Putamen (tissue), 1 donor: Measurements from ENCODE around the gene GPATCH2.

Source experiments
- DNase-seq: peaks from one replicate; pipeline ENCODE4 v3.0.0-alpha.2; 2016; ENCODE audit warnings: low spot score

The GPATCH2 gene

DNA sequence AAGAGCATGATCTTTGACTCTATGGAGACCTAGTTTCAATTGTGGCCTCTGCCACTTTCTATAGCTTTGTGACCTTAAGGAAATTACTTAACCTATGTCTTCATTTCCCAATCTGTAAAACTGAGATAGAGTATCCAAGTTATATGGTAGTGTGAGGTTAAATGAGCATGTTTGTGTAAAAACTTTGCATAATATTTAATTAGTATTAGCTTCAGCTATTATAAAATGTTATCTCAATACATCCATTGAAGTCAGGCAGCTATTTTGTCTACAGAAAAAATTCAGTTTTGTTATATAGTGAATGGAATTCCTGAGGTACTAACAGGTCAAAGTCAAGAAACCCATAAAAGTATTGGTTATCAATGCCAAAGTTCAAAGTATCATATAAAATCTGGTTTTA lies 53.6 kb downstream of the GPATCH2 start:
- DNase-seq, result no peak

DNA sequence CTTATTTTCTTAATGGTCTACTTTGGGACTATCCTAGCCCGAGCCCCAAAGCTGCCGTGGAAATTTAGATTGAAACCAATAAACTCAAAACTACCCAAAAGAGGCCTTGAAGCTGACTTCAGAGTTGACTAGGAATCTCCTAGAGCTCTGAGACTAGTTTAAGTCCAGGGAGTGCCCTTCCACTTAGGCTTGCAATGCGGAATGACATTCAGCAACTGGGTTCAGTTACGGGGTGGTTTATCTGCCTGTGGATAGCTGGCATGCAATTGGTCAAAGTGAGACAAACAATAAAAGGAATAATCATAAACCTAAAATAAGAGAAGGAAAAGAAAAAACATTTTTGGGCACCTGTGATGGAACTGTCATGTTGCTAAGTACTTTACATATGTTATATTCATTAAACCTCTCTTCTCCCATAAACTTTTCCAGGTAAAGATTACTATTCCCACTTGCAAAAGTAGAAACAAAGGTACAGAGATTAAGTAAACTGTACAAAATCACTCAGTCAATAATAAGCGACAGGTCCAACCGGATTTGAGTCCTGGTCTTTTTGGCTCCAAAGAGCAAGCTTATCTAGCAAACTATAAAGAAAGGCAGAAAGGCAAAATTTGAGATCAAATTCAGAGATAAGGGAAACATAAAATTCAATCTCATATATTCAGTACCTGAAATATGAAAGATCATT lies 56.5 kb downstream of the GPATCH2 start:
- DNase-seq, result no peak

DNA sequence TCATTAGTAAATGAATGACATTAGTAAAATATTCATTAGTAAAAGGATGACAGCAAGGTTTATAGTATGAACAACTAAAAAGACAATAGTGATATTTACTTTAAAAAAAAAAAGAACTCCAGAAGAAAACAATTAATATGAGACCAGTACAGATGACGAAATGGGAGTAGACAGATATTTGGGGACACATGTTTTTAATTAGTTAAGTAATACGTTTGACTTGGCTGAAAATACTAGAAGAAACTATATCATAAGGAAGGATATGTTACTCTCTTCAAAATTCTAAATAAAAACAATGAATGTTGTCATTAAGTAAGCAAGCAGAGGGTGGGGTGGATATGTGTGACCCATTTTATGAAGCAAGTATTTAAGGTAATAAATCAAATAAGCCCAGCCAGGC lies 61.9 kb downstream of the GPATCH2 start:
- DNase-seq, result no peak

DNA sequence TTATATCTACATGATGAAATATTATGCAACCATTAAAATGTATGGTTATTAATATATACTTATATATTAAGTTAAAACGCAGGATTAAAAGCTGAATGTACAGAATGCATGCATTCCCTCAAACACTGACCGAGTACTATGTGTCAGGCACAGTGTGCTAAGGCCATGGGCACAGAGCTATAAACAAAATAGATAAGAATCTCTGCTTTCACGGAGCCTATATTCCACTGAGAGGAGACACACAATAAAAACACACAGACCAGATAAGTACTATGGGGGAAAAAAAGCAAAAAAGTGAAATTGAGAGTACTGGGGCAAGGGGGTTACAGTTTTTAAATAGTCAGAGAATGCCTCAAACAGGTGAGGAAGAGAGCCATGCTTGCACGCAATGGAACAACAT lies 62.7 kb downstream of the GPATCH2 start:
- no peak for DNase-seq

GRCh38 chr1:217564833-217565232 lies 66.1 kb downstream of the GPATCH2 start:
- no peak for DNase-seq

DNA sequence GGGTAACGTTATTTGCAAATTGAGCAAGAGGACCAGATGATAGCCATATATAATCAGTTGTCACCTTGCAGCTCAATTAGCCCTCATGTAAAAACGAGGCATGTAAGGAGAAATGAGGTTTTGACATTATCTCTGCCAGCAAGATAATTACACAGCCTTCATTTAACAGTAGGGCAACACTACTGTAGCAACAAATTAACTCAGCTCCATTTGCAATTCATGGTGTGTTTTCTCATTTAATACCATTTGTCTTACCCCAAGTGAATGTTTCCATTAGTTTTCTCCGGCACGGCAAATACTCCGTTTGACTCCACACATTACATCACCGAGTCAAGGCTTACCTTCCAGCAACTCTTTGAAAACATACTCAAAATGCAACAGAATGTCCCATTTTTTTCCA lies 66.7 kb downstream of the GPATCH2 start:
- DNase-seq, result no peak

- no peak for DNase-seq
Measured at GRCh38 chr1:217563179-217563578, 67.7 kb downstream of the GPATCH2 start.

GRCh38 chr1:217562229-217562878 lies 68.5 kb downstream of the GPATCH2 start:
- DNase-seq, result no peak

DNA sequence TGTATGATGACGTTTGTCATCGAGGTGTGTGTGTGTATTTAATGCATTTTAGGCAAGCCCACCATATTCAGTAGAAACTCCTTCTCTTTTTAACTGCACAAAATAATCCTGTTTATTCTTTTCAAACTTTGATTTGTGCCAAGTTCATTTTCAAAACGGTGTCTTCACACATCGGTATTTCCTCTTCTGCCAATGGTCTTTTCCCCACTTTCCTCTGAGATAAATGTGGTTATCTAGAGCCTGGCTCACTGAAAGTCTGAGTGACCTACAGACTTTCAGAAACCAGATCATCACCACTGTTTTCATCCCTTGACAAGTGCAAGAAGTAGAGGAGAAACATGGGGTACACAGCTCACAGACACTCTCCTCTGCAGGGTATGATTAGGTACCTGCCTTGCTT lies 69.4 kb downstream of the GPATCH2 start:
- DNase-seq, result no peak

- no peak for DNase-seq
Measured at GRCh38 chr1:217554849-217555248, 76.0 kb downstream of the GPATCH2 start.

- no peak for DNase-seq
Measured at GRCh38 chr1:217553949-217554509, 76.9 kb downstream of the GPATCH2 start.

GRCh38 chr1:217552339-217552951 lies 78.4 kb downstream of the GPATCH2 start:
- no peak for DNase-seq

- no peak for DNase-seq
Measured at GRCh38 chr1:217542837-217543236, 88.1 kb downstream of the GPATCH2 start.

GRCh38 chr1:217542136-217542777 lies 88.6 kb downstream of the GPATCH2 start:
- no peak for DNase-seq

DNA sequence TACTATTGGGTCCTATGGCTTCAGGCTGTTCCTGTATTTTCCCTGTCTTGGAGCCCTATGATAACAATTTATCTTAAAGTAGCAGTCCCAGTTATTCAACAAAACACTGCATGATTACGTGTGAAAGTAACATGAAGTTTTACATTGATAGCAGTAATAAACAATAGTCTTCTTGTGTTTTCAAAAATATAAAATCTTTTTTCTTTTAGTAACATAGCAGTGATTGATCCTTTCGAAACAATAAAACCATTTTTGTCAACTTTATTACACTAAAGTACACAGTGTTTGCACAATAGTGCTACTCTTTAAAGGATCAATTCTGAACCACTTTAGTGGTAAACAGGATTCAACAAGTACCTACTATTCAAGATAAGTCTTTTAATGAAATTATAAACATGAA lies 90.6 kb downstream of the GPATCH2 start:
- no peak for DNase-seq

DNA sequence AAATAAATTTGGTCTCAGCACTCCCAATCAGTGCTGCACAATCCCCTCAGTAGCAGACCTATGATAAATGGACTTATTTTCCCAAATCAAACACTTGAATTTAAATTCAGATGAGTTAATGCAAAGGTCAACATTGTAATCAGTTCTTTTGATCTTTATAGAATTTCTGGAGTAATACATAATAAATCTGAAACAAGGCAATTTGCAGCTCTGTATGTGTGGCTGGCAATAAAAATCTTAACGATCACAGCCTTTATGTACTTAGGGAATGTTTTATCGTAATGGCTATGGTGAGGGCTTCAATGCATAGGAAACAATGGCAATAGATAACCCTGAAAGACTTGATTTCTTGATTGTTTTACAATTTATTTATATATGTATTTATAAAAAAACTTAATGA lies 91.4 kb downstream of the GPATCH2 start:
- no peak for DNase-seq

DNA sequence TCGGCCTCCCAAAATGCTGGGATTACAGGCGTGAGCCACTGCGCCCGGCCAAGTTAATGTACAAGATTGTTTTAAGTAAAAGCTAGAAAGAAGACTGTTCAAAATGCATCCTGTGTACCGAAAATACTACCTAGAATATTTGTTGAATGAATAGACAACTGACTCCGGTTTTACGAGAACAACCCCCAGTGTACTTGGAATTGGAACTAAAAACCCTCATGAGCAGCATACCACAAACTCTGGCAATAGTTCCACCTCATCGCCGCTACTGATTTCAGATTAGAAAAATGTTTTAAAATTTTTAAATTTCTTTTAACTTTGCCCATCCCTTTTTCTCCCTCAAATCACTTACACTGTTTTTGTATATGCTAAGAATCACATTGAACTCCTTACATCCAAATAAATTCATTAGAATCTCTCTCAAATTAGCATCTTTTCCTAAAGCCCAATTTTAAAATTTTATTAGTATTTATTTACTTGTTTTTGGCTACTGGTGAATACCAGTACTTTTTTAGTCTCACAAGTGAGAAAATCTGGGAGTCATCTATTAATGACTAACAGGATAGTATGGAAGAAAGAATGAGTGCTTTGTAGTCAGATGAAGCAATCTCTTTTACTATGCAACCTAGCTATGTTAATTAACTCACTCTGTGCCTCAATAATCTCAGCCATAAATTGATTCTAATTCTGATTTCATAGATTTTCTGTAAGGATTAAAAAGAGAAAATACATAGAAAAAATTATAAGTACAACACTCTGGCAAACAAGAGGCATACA lies 95.1 kb downstream of the GPATCH2 start:
- DNase-seq, result no peak

DNA sequence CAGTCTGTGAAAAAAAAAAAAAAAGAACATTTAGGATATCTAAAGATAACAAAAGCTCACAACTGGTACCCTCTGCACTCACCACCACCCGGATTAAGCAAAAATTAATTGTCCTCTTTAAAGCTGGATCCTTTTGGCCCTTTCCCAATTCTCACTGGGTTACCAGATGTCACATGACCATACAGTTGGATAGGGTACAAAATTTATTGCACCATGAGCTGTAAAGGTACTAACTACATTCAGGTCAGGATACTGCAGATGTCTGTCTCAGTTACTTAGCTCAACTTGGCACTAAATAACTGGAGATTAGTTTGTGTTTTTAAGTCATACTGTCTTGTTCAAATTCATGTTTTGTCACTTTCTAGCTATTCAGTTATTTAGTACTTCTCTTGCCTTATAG lies 96.3 kb downstream of the GPATCH2 start:
- no peak for DNase-seq

DNA sequence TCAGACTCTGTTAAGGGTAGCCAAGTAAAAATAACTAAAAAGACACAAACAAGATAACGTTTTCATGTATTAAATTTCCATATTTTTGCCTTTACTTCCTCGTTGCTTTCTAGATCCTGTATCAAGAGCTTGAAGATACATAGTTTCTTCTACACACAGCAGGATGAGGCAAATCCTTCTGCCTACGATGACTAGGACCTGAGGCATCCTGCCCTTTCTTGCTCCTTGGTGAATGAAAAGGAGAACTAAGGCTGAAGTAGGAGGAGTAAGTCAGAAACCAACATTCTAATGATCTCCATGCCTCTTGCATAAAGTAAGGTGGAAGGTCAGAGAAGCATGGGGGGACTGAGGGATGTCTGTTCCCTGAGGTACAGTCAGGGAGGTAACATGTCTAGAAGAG lies 102.6 kb downstream of the GPATCH2 start:
- no peak for DNase-seq

DNA sequence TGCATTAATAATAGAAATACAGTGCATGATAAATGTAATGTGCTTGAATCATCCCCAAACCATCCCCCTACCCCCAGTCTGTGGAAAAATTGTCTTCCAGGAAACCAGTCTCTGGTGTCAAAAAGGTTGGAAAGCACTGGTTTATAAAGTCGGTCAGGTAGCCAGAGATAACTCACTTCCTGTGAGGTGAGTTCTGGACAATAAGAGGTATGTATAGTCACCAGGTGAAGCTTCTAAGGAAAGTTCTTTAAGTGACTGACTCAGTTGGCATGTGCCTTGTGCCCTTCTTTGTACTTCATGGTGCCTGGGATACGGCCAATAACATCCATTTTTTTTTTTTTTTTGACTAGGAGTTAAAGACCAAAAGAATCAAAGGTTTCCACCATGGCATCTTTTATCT lies 103.7 kb downstream of the GPATCH2 start:
- no peak for DNase-seq

- no peak for DNase-seq
Measured at GRCh38 chr1:217526636-217527035, 104.3 kb downstream of the GPATCH2 start.
